Activated naive CD8-positive, alpha-beta T cell treated with anti-CD3 and anti-CD28 coated beads, Interleukin-2, amount 50 U/mL, for 24 hours (primary cell): Measurements from ENCODE around the gene IL6ST.
"Not testable (repeated sequence)": the region's sequence is repeated elsewhere in the genome, so short reads cannot be mapped to it uniquely, and the experiment has no call there.

Experiments
- ATAC-seq: fragments of 150-1000 bp; cut with Tn5 transposase; one replicate; pipeline ENCODE4 v1.10.0; 2021
- DNase-seq: peaks from one replicate; pipeline ENCODE4 v3.0.0; 2021
- H3K27ac Mint-ChIP-seq: one replicate; pipeline ENCODE4 v1.8.0; 2021; ENCODE audit warnings: mild to moderate bottlenecking, mixed read lengths
- H3K27me3 Mint-ChIP-seq: one replicate; pipeline ENCODE4 v1.8.0; 2021; ENCODE audit warnings: mixed read lengths
- H3K36me3 Mint-ChIP-seq: one replicate; pipeline ENCODE4 v1.8.0; 2021; ENCODE audit warnings: low read depth, mixed read lengths
- H3K4me1 Mint-ChIP-seq: one replicate; pipeline ENCODE4 v1.8.0; 2021; ENCODE audit warnings: mixed read lengths
- H3K4me3 Mint-ChIP-seq: one replicate; pipeline ENCODE4 v1.8.0; 2021; ENCODE audit warnings: mild to moderate bottlenecking, moderate library complexity, mixed read lengths
- H3K9me3 Mint-ChIP-seq: one replicate; pipeline ENCODE4 v1.8.0; 2021; ENCODE audit warnings: mixed read lengths

The IL6ST gene

DNA sequence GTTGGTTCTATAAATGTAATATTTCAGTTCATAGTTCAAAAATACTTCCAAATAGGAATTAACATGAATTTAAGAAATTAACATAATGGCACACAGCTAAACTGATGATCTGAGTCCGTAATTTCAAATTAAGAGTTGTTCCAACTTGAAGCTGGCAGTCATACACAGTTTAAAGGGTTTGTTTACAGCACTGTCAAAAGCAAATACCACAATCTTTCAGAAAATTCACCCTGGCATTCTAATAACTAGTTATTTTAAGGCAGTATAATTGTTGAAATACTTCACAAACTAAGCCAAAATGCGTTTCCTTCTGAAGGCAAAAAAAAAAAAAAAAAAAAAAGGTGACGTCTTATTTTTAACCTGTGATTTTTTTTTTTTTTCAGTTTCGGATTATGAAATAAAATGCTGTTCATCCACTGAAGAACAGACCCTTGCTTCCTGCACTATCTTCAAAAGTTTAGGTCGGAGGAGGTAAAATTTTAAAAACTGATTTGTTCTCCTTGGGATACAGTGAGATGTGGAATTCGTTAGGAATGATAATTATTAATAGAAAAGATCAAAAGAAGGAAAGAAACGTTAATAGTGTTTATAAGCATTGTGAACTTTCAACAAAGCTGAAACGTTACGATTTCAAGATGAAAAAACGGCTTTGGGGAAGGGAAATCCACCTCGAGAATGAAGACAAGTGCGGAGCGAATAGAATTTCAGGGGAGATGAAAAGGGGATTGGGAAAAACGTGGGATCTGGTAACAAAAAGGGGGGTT lies 850 bp downstream of the IL6ST start:
- DNase-seq = no peak
- Mint-ChIP-seq H3K4me3 (peak overlapping the region; percentile 99), H3K4me1 (peaks cover 81% of the 10 kb centered on the region), H3K27ac (peak overlapping the region; percentile 94), H3K36me3 (peaks cover 39% of the 10 kb centered on the region), H3K27me3 (no peaks in the 10 kb centered on the region), H3K9me3 (peaks cover 5% of the 10 kb centered on the region)
- ATAC-seq = no peak

DNA sequence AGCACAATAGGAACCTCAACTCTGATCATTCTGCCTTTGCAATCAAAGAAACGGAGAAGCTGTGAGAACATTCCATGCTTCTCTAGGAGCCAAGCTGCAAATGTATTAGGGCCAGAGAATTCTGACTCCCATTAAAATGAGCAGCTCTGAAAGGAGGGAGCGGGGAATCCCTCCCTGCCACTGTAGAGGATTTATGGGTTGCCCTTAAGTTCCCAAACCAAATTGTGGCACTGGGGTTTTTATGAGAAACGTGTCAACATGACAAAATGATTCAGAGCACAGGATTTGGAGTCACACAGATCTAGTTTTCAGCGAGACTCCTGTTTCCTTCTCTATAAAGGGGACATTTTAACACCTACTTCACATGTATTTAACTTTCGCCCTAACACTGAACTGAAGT lies 1.8 kb downstream of the IL6ST start:
- H3K4me1 Mint-ChIP-seq = peaks cover 81% of the 10 kb centered on the region
- peak overlapping the region; percentile 99 for H3K4me3 Mint-ChIP-seq
- H3K27me3 Mint-ChIP-seq = no peaks in the 10 kb centered on the region
- DNase-seq (no peak), ATAC-seq (no peak)
- peaks cover 5% of the 10 kb centered on the region for H3K9me3 Mint-ChIP-seq
- H3K36me3 Mint-ChIP-seq = peaks cover 42% of the 10 kb centered on the region
- peak overlapping the region; percentile 94 for H3K27ac Mint-ChIP-seq

DNA sequence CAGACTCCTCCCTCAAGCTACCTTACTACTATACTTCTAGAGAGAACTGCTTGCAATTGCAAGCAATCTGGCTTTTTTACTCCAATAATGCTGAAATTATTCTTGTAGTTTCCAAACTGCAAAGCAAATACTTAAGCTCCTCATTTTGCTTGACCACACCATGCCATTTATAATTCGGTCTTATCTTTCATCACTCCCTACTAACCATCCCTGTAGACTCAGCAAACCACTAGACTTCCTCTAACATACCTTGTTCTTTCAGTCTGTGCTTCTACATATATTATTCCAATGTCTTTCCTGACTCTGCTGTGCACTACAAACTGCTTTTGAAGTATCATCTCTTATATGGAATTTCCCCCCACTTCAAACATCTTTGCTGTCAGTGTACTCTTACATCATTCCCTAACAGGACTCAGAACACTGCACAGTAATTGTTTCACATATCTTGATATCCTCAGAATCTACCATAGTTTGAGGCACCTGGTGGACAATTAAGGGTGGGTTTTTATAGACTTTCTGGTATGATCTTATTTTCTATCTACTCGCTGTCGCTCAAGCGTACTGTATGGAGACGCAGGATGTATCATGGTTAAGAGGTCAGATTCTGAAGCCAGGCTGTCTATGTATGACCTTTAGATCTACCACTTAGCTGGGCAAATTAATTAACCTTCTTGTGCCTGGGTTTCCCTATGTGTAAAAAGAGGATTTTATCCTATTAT lies 2.8 kb downstream of the IL6ST start:
- DNase-seq (no peak), ATAC-seq (peak; percentile 6)
- Mint-ChIP-seq H3K36me3 (peaks cover 48% of the 10 kb centered on the region), H3K27me3 (no peaks in the 10 kb centered on the region), H3K27ac (peak overlapping the region; percentile 16), H3K4me1 (peaks cover 76% of the 10 kb centered on the region), H3K9me3 (peaks cover 5% of the 10 kb centered on the region), H3K4me3 (peak overlapping the region; percentile 99)

DNA sequence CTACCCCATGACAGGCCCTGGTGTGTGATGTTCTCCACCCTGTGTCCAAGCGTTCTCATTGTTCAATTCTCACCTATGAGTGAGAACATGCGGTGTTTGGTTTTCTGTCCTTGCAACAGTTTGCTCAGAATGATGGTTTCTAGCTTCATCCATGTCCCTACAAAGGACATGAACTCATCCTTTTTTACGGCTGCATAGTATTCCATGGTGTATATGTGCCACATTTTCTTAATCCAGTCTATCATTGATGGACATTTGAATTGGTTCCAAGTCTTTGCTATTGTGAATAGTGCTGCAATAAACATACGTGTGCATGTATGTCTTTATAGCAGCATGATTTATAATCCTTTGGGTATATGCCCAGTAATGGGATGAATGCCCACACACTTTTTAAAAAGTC lies 3.9 kb downstream of the IL6ST start:
- not testable (repeated sequence) for H3K9me3 Mint-ChIP-seq, ATAC-seq, H3K27me3 Mint-ChIP-seq, DNase-seq
- Mint-ChIP-seq H3K36me3 (peaks cover 57% of the 10 kb centered on the region), H3K4me3 (peak overlapping the region; percentile 99), H3K4me1 (peaks cover 74% of the 10 kb centered on the region), H3K27ac (peak overlapping the region; percentile 16)

DNA sequence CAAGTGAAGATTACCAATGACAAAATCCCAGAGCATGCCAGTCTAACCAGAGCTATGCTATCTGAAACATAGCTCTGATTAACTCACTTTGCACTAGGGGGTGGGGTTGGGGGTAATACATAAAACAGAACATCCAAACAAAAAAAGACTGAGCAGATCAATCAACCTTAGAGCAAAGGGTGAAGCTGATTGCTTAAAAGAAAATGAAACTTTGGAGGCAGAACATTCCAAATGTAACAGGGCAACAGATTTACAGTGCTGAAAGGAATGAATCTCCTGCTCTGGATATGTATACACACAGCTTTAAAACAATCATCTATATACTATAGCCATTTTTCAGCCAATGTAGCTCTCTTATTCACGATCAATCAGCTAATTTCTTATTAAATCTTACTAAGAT lies 4.9 kb downstream of the IL6ST start:
- no peak for ATAC-seq
- peaks cover 74% of the 10 kb centered on the region for H3K4me1 Mint-ChIP-seq
- H3K36me3 Mint-ChIP-seq = peaks cover 62% of the 10 kb centered on the region
- peak overlapping the region; percentile 51 for H3K4me3 Mint-ChIP-seq
- peaks cover 5% of the 10 kb centered on the region for H3K9me3 Mint-ChIP-seq
- H3K27me3 Mint-ChIP-seq = no peaks in the 10 kb centered on the region
- no peak overlapping the region for H3K27ac Mint-ChIP-seq
- no peak for DNase-seq

DNA sequence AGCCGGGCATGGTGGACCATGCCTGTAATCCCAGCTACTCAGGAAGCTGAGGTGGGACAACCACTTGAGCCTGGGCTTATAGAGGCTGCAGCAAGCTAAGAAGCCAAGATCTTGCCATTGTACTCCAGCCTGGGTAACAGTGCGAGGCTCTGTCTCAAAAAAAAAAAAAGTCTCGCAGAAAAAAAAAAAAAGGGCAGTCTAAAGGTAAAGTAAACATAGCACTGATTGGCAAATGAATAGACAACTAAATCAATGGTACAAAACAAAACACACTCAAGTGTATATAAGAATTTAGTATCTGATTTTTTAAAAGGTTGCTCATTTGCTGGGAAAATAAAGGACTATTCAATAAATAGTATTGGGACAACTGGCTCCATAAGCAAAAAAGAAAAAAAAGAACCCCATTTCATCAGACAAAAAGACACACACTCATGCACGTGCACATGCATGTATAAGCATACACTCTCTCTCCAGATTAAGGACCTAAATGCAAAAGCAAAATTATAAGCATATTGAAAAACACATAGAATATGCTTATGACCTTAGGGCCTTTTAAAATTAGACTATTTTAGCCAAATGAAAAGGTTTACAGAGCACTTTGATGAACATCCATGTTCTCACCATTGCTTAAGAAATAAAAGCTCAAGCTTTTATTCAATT lies 5.7 kb downstream of the IL6ST start:
- Mint-ChIP-seq H3K36me3 (peaks cover 59% of the 10 kb centered on the region), H3K27ac (no peak overlapping the region), H3K4me1 (peaks cover 80% of the 10 kb centered on the region), H3K27me3 (no peaks in the 10 kb centered on the region), H3K4me3 (peak overlapping the region; percentile 51), H3K9me3 (peaks cover 5% of the 10 kb centered on the region)
- no peak for ATAC-seq
- no peak for DNase-seq

DNA sequence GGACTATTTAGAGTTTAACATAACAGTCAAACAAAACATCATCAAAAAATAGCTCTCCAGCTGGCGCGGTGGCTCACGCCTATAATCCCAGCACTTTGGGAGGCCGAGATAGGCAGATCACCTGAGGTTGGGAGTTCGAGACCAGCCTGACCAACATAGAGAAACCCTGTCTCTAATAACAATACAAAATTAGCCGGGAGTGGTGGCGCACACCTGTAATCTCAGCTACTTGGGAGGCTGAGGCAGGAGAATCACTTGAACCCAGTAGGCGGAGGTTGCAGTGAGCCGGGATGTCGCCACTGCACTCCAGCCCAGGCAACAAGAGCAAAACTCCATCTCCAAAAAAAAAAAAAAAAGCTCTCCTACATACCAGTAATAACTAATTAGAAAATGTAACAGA lies 6.3 kb downstream of the IL6ST start:
- not testable (repeated sequence) for ATAC-seq, H3K27me3 Mint-ChIP-seq, H3K27ac Mint-ChIP-seq, DNase-seq, H3K9me3 Mint-ChIP-seq, H3K4me3 Mint-ChIP-seq
- peaks cover 53% of the 10 kb centered on the region for H3K36me3 Mint-ChIP-seq
- H3K4me1 Mint-ChIP-seq = peaks cover 77% of the 10 kb centered on the region

DNA sequence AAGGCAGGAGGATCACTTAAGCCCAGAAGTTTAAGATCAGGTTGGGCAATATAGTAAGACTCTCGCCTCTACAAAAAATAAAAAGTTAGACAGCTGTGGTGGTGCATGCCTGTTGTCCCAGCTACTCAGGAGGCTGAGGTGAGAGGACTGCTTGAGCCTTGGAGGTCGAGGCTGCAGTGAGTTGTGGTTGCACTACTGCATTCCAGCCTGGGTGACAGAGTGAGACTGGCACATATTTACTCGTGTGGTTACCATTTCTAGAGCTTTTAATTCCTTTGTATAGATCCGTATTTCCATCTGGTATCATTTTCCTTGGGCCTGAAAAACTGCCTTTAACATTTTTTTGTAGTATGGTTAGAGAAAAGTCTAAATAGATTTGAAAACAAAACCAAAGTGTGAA lies 7.8 kb downstream of the IL6ST start:
- no peak overlapping the region for H3K27ac Mint-ChIP-seq
- H3K4me3 Mint-ChIP-seq = no peak overlapping the region
- H3K4me1 Mint-ChIP-seq = peaks cover 77% of the 10 kb centered on the region
- no peak for ATAC-seq
- no peak for DNase-seq
- peaks cover 5% of the 10 kb centered on the region for H3K9me3 Mint-ChIP-seq
- no peaks in the 10 kb centered on the region for H3K27me3 Mint-ChIP-seq
- peaks cover 52% of the 10 kb centered on the region for H3K36me3 Mint-ChIP-seq

DNA sequence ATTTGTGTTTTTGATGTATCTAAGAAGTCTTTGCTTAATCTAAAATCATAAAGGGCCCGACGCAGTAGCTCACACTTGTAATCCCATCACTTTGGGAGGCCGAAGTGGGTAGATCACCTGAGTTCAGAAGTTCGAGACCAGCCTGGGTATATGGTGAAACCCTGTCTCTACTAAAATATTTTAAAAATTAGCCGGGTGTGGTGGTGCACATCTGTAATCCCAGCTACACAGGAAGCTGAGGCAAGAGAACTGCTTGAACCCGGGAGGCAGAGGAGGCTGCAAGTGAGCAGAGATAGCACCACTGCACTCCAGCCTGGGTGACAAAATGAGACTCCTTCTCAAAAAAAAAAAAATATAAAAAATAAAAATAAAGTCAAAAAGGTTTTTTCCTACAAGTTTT lies 9.6 kb downstream of the IL6ST start:
- ATAC-seq (no peak), DNase-seq (no peak)
- Mint-ChIP-seq H3K9me3 (no peaks in the 10 kb centered on the region), H3K4me1 (peaks cover 61% of the 10 kb centered on the region), H3K27ac (no peak overlapping the region), H3K36me3 (peaks cover 40% of the 10 kb centered on the region), H3K27me3 (no peaks in the 10 kb centered on the region), H3K4me3 (no peak overlapping the region)

DNA sequence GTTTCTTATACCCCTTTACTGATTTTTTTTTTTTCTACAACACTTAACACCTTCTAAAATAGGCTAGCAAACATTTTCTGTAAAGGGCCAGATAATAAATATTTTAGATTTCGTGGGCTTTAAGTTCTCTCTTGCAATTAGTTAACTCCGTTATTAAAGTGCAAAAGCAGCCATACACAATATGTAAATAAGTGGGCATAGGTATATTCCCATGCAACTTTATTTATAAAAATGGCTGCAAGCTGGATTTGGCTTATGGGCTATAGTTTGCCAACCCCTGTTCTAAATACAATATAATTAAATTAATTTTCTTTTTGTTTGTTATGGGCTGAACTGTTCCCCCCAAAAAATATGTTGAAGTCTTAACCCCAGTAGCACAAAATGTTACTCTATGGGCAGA lies 10.8 kb downstream of the IL6ST start:
- DNase-seq (no peak), ATAC-seq (no peak)
- H3K27ac Mint-ChIP-seq = no peak overlapping the region
- H3K27me3 Mint-ChIP-seq = no peaks in the 10 kb centered on the region
- H3K4me1 Mint-ChIP-seq = peaks cover 59% of the 10 kb centered on the region
- H3K36me3 Mint-ChIP-seq = peaks cover 45% of the 10 kb centered on the region
- no peaks in the 10 kb centered on the region for H3K9me3 Mint-ChIP-seq
- no peak overlapping the region for H3K4me3 Mint-ChIP-seq

DNA sequence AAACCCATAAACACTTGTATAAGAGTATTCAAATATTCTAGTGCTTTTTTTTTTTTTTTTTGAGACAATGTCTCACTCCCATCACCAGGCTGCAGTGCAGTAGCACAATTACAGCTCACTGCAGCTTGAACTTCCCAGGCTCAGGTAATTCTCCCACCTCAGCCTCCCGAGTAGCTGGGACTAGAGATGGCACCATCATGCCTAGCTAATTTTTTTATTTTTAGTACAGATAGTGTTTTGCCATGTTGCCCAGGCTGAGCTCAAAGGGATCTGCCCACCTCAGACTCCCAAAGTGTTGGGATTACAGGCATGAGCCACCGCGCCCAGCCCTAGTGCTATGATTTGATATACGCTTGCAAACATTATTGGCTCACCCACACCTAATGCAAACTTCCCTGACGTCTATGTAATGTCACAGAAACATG lies 11.8 kb downstream of the IL6ST start:
- H3K4me3 Mint-ChIP-seq = peak overlapping the region; percentile 36
- no peak for ATAC-seq

DNA sequence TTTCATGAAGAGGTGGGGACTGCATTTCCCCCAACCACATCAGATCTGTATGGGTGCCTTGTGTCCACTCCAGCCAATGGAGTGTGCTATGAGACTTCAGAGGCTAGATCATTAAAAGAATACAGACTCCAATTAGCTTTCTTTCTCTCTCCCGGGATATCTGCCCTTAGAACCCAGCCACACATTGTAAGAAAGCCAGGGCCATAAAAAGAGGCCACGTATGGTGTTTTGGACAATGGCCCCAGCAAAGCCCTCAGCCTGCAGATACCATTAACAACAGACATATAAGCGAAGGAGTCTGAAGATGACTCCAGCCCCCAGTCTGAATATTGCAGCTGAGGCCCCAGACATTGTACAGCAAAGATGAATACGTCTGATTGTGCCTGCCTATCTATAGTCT lies 21.5 kb downstream of the IL6ST start:
- H3K27ac Mint-ChIP-seq = no peak overlapping the region
- H3K4me3 Mint-ChIP-seq = no peak overlapping the region
- peaks cover 38% of the 10 kb centered on the region for H3K4me1 Mint-ChIP-seq
- ATAC-seq (no peak), DNase-seq (no peak)
- H3K36me3 Mint-ChIP-seq = peaks cover 48% of the 10 kb centered on the region
- H3K9me3 Mint-ChIP-seq = no peaks in the 10 kb centered on the region
- no peaks in the 10 kb centered on the region for H3K27me3 Mint-ChIP-seq

More for the DNA sequence above, 11.8 kb downstream of the IL6ST start:
- peaks cover 64% of the 10 kb centered on the region for H3K4me1 Mint-ChIP-seq
- H3K36me3 Mint-ChIP-seq = peaks cover 44% of the 10 kb centered on the region
- H3K27me3 Mint-ChIP-seq = no peaks in the 10 kb centered on the region
- no peaks in the 10 kb centered on the region for H3K9me3 Mint-ChIP-seq
- H3K27ac Mint-ChIP-seq = peak overlapping the region; percentile 64
- no peak for DNase-seq

DNA sequence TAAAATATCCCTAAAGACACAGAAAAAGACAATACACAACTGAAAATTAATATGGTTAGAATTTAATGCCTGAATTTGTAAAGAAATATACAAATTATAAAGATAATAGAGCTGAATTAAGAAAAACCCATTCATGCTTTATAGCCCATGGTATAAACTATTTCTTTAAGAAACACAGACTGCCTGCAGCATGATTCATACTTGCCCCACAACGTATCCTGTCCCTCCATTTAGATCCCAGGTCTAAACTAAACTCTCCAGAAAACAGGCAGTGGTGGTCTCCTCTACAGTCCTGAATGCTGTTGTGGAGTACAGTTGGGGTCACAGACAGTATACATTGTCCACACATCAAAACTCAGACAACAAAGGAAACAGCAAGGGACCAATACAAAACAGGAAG lies 24.8 kb downstream of the IL6ST start:
- DNase-seq (no peak), ATAC-seq (no peak)
- H3K27ac Mint-ChIP-seq = no peak overlapping the region
- no peak overlapping the region for H3K4me3 Mint-ChIP-seq
- peaks cover 18% of the 10 kb centered on the region for H3K4me1 Mint-ChIP-seq
- H3K36me3 Mint-ChIP-seq = peaks cover 42% of the 10 kb centered on the region
- H3K9me3 Mint-ChIP-seq = no peaks in the 10 kb centered on the region
- H3K27me3 Mint-ChIP-seq = no peaks in the 10 kb centered on the region

DNA sequence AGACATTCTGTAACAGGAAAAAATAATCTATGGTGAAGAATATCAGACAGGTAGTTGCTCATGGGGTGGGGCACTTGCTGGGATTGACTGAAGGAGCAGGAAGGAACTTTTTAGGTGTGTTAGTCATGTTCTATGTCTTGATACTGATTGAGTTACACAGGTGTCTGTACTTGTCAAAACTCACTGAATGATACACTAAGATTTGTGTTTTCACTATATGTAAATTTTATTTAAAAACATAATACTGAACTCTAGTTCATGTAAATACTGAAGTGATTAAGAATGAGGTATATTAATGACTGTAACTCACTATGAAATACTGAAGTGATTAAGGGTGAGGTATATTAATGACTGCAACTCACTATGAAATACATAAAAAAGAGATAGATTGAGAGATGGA lies 28.5 kb downstream of the IL6ST start:
- Mint-ChIP-seq H3K9me3 (no peaks in the 10 kb centered on the region), H3K4me3 (no peak overlapping the region), H3K27me3 (no peaks in the 10 kb centered on the region), H3K4me1 (peaks cover 15% of the 10 kb centered on the region), H3K36me3 (peaks cover 40% of the 10 kb centered on the region), H3K27ac (no peak overlapping the region)
- DNase-seq (no peak), ATAC-seq (peak; percentile 20)

DNA sequence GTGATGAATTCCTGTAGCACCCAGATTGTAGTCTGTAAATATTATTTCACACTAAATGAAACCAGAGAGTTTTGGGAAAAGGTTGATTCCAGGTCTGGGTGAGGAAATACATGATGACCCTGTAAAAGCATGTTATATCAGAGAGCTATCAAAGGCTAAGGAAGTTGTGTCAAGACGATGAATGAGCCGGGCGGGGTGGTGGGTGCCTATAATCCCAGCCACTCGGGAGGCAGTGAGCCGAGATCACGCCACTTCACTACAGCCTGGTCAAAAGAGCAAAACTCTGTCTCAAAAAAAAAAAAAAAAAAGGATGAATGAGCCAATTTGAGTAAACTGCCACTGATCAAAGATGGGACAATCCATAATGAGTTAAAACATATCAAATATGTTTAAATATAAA lies 29.2 kb downstream of the IL6ST start:
- H3K36me3 Mint-ChIP-seq = peaks cover 46% of the 10 kb centered on the region
- H3K4me1 Mint-ChIP-seq = peaks cover 10% of the 10 kb centered on the region
- H3K27ac Mint-ChIP-seq = peak overlapping the region; percentile 37
- no peak overlapping the region for H3K4me3 Mint-ChIP-seq
- ATAC-seq (no peak), DNase-seq (no peak)
- H3K9me3 Mint-ChIP-seq = no peaks in the 10 kb centered on the region
- no peaks in the 10 kb centered on the region for H3K27me3 Mint-ChIP-seq
